Measurements from ENCODE around the gene FHIT.

The FHIT gene

GRCh38 chr3:61078048-61078752, 173.1 kb downstream of the FHIT start:
- TF ChIP-seq EZH2phosphoT487 (IDR thresholded peaks at IDR 0.05; ENCODE audit: borderline replicate concordance, low read length) = no peak
- TF ChIP-seq, protein P1, sequence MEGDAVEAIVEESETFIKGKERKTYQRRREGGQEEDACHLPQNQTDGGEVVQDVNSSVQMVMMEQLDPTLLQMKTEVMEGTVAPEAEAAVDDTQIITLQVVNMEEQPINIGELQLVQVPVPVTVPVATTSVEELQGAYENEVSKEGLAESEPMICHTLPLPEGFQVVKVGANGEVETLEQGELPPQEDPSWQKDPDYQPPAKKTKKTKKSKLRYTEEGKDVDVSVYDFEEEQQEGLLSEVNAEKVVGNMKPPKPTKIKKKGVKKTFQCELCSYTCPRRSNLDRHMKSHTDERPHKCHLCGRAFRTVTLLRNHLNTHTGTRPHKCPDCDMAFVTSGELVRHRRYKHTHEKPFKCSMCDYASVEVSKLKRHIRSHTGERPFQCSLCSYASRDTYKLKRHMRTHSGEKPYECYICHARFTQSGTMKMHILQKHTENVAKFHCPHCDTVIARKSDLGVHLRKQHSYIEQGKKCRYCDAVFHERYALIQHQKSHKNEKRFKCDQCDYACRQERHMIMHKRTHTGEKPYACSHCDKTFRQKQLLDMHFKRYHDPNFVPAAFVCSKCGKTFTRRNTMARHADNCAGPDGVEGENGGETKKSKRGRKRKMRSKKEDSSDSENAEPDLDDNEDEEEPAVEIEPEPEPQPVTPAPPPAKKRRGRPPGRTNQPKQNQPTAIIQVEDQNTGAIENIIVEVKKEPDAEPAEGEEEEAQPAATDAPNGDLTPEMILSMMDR (IDR thresholded peaks at IDR 0.05; ENCODE audit: low read depth, low read length, poor library complexity, severe bottlenecking) = no peak
- no peaks in the 10 kb centered on the region for H3K79me2 ChIP-seq (ENCODE audit: control insufficient read depth, low read length)
- no peaks in the 10 kb centered on the region for H3F3A ChIP-seq (ENCODE audit: control insufficient read depth, insufficient read depth)
- H3K27ac ChIP-seq (ENCODE audit: low read depth, low read length) = no peak overlapping the region
- no peaks in the 10 kb centered on the region for H3K4me1 ChIP-seq (ENCODE audit: control insufficient read depth, low read length)
- H3K4me2 ChIP-seq (ENCODE audit: low read length) = no peak overlapping the region
- no peaks in the 10 kb centered on the region for H3K36me3 ChIP-seq (ENCODE audit: control insufficient read depth, low read length)
- no peaks in the 10 kb centered on the region for H3K9me3 ChIP-seq (ENCODE audit: control insufficient read depth, insufficient read depth, low read length)
- no peaks in the 10 kb centered on the region for H3K27me3 ChIP-seq (ENCODE audit: control insufficient read depth, low read length)
- H3K9me2 ChIP-seq (replicated peaks; ENCODE audit: control insufficient read depth, low read length) = no peaks in the 10 kb centered on the region
- H4K20me1 ChIP-seq (ENCODE audit: control insufficient read depth, insufficient read depth, low read depth, low read length) = no peaks in the 10 kb centered on the region
- H3K4me3 ChIP-seq (ENCODE audit: low read length) = no peak overlapping the region

DNA sequence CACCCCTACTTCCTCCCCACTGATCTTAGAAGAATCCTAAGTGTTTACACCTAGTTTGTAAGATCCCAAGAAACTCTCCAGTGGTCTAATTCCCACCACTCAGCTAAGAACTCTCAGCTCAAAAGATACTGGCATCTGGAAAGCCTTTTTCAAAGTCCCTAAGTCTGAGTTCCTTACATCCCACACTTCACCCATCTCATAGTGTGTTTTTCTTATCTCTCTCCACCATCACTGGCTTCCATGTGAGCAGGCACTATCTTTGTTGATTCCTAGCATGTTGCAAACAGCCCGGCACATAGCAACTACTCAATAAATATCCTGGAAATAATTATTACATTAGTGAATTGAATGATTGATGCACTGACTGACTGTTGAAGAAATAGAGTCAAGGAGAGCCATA, 173.7 kb downstream of the FHIT start:
- Histone ChIP-seq H3K79me2 (ENCODE audit: control insufficient read depth, low read length) (no peaks in the 10 kb centered on the region), H4K20me1 (ENCODE audit: control insufficient read depth, insufficient read depth, low read depth, low read length) (no peaks in the 10 kb centered on the region), H3K36me3 (ENCODE audit: control insufficient read depth, low read length) (no peaks in the 10 kb centered on the region), H3K4me2 (ENCODE audit: low read length) (no peak overlapping the region), H3K4me3 (ENCODE audit: low read length) (no peak overlapping the region), H3K4me1 (ENCODE audit: control insufficient read depth, low read length) (no peaks in the 10 kb centered on the region), H3K27ac (ENCODE audit: low read depth, low read length) (no peak overlapping the region), H3K27me3 (ENCODE audit: control insufficient read depth, low read length) (no peaks in the 10 kb centered on the region), H3F3A (ENCODE audit: control insufficient read depth, insufficient read depth) (no peaks in the 10 kb centered on the region), H3K9me2 (replicated peaks; ENCODE audit: control insufficient read depth, low read length) (no peaks in the 10 kb centered on the region), H3K9me3 (ENCODE audit: control insufficient read depth, insufficient read depth, low read length) (no peaks in the 10 kb centered on the region)
- TF ChIP-seq EZH2phosphoT487 (IDR thresholded peaks at IDR 0.05; ENCODE audit: borderline replicate concordance, low read length) = no peak
- TF ChIP-seq, protein P1 (IDR thresholded peaks at IDR 0.05; ENCODE audit: low read depth, low read length, poor library complexity, severe bottlenecking) = no peak

DNA sequence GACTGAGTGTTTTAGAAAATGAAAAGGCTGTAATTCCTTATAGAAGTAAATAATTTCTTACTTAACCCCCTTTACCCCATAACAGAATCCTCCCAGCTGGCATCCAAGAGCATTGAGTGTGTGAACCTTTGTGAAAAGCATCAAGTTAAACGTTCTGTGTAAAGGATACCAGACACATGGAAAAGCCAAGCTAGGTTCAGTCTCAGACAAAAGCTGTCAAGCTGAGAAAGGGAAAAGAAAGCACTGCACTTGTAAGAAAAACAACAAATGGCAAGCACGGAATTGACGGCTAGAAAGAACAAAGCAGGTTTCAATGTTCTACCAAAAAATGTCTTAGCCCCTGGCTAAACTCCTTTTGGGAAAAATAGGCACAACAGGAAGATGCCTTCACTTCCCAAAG, 176.5 kb downstream of the FHIT start:
- Histone ChIP-seq H3F3A (ENCODE audit: control insufficient read depth, insufficient read depth) (no peaks in the 10 kb centered on the region), H3K36me3 (ENCODE audit: control insufficient read depth, low read length) (no peaks in the 10 kb centered on the region), H3K4me2 (ENCODE audit: low read length) (no peak overlapping the region), H3K27me3 (ENCODE audit: control insufficient read depth, low read length) (no peaks in the 10 kb centered on the region), H4K20me1 (ENCODE audit: control insufficient read depth, insufficient read depth, low read depth, low read length) (no peaks in the 10 kb centered on the region), H3K4me1 (ENCODE audit: control insufficient read depth, low read length) (no peaks in the 10 kb centered on the region), H3K4me3 (ENCODE audit: low read length) (no peak overlapping the region), H3K79me2 (ENCODE audit: control insufficient read depth, low read length) (no peaks in the 10 kb centered on the region), H3K9me2 (replicated peaks; ENCODE audit: control insufficient read depth, low read length) (no peaks in the 10 kb centered on the region), H3K9me3 (ENCODE audit: control insufficient read depth, insufficient read depth, low read length) (no peaks in the 10 kb centered on the region), H3K27ac (ENCODE audit: low read depth, low read length) (no peak overlapping the region)
- TF ChIP-seq EZH2phosphoT487 (IDR thresholded peaks at IDR 0.05; ENCODE audit: borderline replicate concordance, low read length) = no peak
- TF ChIP-seq, protein P1 (IDR thresholded peaks at IDR 0.05; ENCODE audit: low read depth, low read length, poor library complexity, severe bottlenecking) = no peak
